ENCODE measurements around the gene HCFC1.

HCFC1 gene

GRCh38 chrX:153903238-153903980 is 68.2 kb downstream of the HCFC1 start:
- DNase-seq (ENCODE audit: low read depth in 2 of 2): no peak

GRCh38 chrX:153902385-153902784 is 69.2 kb downstream of the HCFC1 start:
- no peak for DNase-seq (ENCODE audit: low read depth in 2 of 2)

- no peak for DNase-seq (ENCODE audit: low read depth in 2 of 2)
Observed at GRCh38 chrX:153901753-153902140, 69.9 kb downstream of the HCFC1 start.

GRCh38 chrX:153900831-153901752 is 70.5 kb downstream of the HCFC1 start:
- DNase-seq (ENCODE audit: low read depth in 2 of 2): peak; percentile 24 to 27

- DNase-seq (ENCODE audit: low read depth in 2 of 2): no peak
Observed at GRCh38 chrX:153897899-153898298, 73.7 kb downstream of the HCFC1 start.
